ENCODE results near the gene UBE2H.

UBE2H gene

GRCh38 chr7:129925416-129926002, 27.3 kb downstream of the UBE2H start:
- Histone ChIP-seq H3K4me2 (ENCODE audit: low read length, poor library complexity, severe bottlenecking) (no peak overlapping the region), H3K23ac (ENCODE audit: low read length in 2 of 2) (no peak overlapping the region)

GRCh38 chr7:129924602-129925001, 28.2 kb downstream of the UBE2H start:
- Histone ChIP-seq H3K4me2 (ENCODE audit: low read length, poor library complexity, severe bottlenecking) (no peak overlapping the region), H3K18ac (ENCODE audit: low read depth in 1 of 2, low read length in 2 of 2) (no peak overlapping the region)

More at GRCh38 chr7:129925416-129926002, 27.3 kb downstream of the UBE2H start:
- WGBS, result 94% methylated on average over 8 of the region's 8 CpGs
- Histone ChIP-seq H3K18ac (ENCODE audit: low read depth in 1 of 2, low read length in 2 of 2) (no peak overlapping the region), H3K9me3 (ENCODE audit: control insufficient read depth, low read length) (no peaks in the 10 kb centered on the region), H4K8ac (ENCODE audit: low read length) (no peak overlapping the region), H4K91ac (ENCODE audit: low read length) (no peak overlapping the region), H3K79me1 (replicated peaks; ENCODE audit: low read length, poor library complexity, severe bottlenecking) (no peaks in the 10 kb centered on the region), H2AFZ (ENCODE audit: low read depth, low read length) (no peak overlapping the region), H3K14ac (ENCODE audit: low read length in 2 of 2) (no peak overlapping the region), H3K27ac (ENCODE audit: low read length, poor library complexity, severe bottlenecking) (peak overlapping the region; percentile 66), H3K27me3 (ENCODE audit: control insufficient read depth in 1 of 2, insufficient read depth in 1 of 2, low read length in 2 of 2) (no peaks in the 10 kb centered on the region), H2BK120ac (ENCODE audit: low read depth, low read length) (no peak overlapping the region), H2BK5ac (ENCODE audit: low read depth, low read length, poor library complexity, severe bottlenecking) (peak overlapping the region; percentile 35), H3K36me3 (ENCODE audit: control insufficient read depth in 1 of 2, insufficient read depth in 2 of 2, low read depth in 1 of 2, low read length in 2 of 2) (peaks cover 20 to 23% of the 10 kb centered on the region in 2 experiments), H3K4me1 (ENCODE audit: control insufficient read depth, insufficient read depth, low read depth, low read length) (peaks cover 12% of the 10 kb centered on the region), H3K9ac (ENCODE audit: low read length) (peak overlapping the region; percentile 81), H2AK5ac (ENCODE audit: low read length, severe bottlenecking) (no peak overlapping the region), H2BK12ac (ENCODE audit: low read length in 2 of 2) (no peak overlapping the region), H2BK15ac (ENCODE audit: low read depth, poor library complexity, severe bottlenecking) (no peak overlapping the region), H3K4me3 (ENCODE audit: insufficient read depth in 1 of 2, low read depth in 1 of 2, low read length in 2 of 2) (peak overlapping the region in 1 of 2 experiments; percentile 40), H3K4ac (ENCODE audit: low read depth in 1 of 2, low read length in 2 of 2) (no peak overlapping the region)
- DNase-seq, result peak; percentile 45

GRCh38 chr7:129923709-129924108, 29.1 kb downstream of the UBE2H start:
- 93% methylated on average over 1 of the region's 2 CpGs for WGBS
- no peak overlapping the region for H3K18ac ChIP-seq (ENCODE audit: low read depth in 1 of 2, low read length in 2 of 2)
- H2BK120ac ChIP-seq (ENCODE audit: low read depth, low read length), result no peak overlapping the region
- H3K27me3 ChIP-seq (ENCODE audit: control insufficient read depth in 1 of 2, insufficient read depth in 1 of 2, low read length in 2 of 2), result no peaks in the 10 kb centered on the region
- H2BK12ac ChIP-seq (ENCODE audit: low read length in 2 of 2), result no peak overlapping the region
- H3K4ac ChIP-seq (ENCODE audit: low read depth in 1 of 2, low read length in 2 of 2), result no peak overlapping the region
- no peak overlapping the region for H4K91ac ChIP-seq (ENCODE audit: low read length)
- no peak overlapping the region for H2AFZ ChIP-seq (ENCODE audit: low read depth, low read length)
- H3K14ac ChIP-seq (ENCODE audit: low read length in 2 of 2), result no peak overlapping the region
- no peaks in the 10 kb centered on the region for H3K79me1 ChIP-seq (replicated peaks; ENCODE audit: low read length, poor library complexity, severe bottlenecking)
- H2BK5ac ChIP-seq (ENCODE audit: low read depth, low read length, poor library complexity, severe bottlenecking), result peak overlapping the region; percentile 24
- H2AK5ac ChIP-seq (ENCODE audit: low read length, severe bottlenecking), result no peak overlapping the region
- no peak overlapping the region for H2BK15ac ChIP-seq (ENCODE audit: low read depth, poor library complexity, severe bottlenecking)
- H3K23ac ChIP-seq (ENCODE audit: low read length in 2 of 2), result no peak overlapping the region
- peak overlapping the region in 1 of 2 experiments; percentile 60 for H3K4me3 ChIP-seq (ENCODE audit: insufficient read depth in 1 of 2, low read depth in 1 of 2, low read length in 2 of 2)
- peak overlapping the region; percentile 90 for H3K27ac ChIP-seq (ENCODE audit: low read length, poor library complexity, severe bottlenecking)
- peak overlapping the region; percentile 81 for H3K9ac ChIP-seq (ENCODE audit: low read length)
- H3K4me1 ChIP-seq (ENCODE audit: control insufficient read depth, insufficient read depth, low read depth, low read length), result peaks cover 17% of the 10 kb centered on the region
- no peak overlapping the region for H4K8ac ChIP-seq (ENCODE audit: low read length)
- no peaks in the 10 kb centered on the region for H3K9me3 ChIP-seq (ENCODE audit: control insufficient read depth, low read length)
- DNase-seq, result peak; percentile 30
- peaks cover 16 to 17% of the 10 kb centered on the region in 2 experiments for H3K36me3 ChIP-seq (ENCODE audit: control insufficient read depth in 1 of 2, insufficient read depth in 2 of 2, low read depth in 1 of 2, low read length in 2 of 2)
- no peak overlapping the region for H3K4me2 ChIP-seq (ENCODE audit: low read length, poor library complexity, severe bottlenecking)

More at GRCh38 chr7:129924602-129925001, 28.2 kb downstream of the UBE2H start:
- Histone ChIP-seq H2BK5ac (ENCODE audit: low read depth, low read length, poor library complexity, severe bottlenecking) (no peak overlapping the region), H2BK120ac (ENCODE audit: low read depth, low read length) (no peak overlapping the region), H3K23ac (ENCODE audit: low read length in 2 of 2) (no peak overlapping the region), H3K4me1 (ENCODE audit: control insufficient read depth, insufficient read depth, low read depth, low read length) (peaks cover 12% of the 10 kb centered on the region), H3K4ac (ENCODE audit: low read depth in 1 of 2, low read length in 2 of 2) (no peak overlapping the region), H4K8ac (ENCODE audit: low read length) (no peak overlapping the region), H3K27me3 (ENCODE audit: control insufficient read depth in 1 of 2, insufficient read depth in 1 of 2, low read length in 2 of 2) (no peaks in the 10 kb centered on the region), H3K4me3 (ENCODE audit: insufficient read depth in 1 of 2, low read depth in 1 of 2, low read length in 2 of 2) (peak overlapping the region in 1 of 2 experiments; percentile 36), H3K36me3 (ENCODE audit: control insufficient read depth in 1 of 2, insufficient read depth in 2 of 2, low read depth in 1 of 2, low read length in 2 of 2) (peaks cover 15 to 18% of the 10 kb centered on the region in 2 experiments), H3K9ac (ENCODE audit: low read length) (peak overlapping the region; percentile 81), H2BK15ac (ENCODE audit: low read depth, poor library complexity, severe bottlenecking) (no peak overlapping the region), H3K79me1 (replicated peaks; ENCODE audit: low read length, poor library complexity, severe bottlenecking) (no peaks in the 10 kb centered on the region), H4K91ac (ENCODE audit: low read length) (no peak overlapping the region), H2BK12ac (ENCODE audit: low read length in 2 of 2) (no peak overlapping the region), H3K27ac (ENCODE audit: low read length, poor library complexity, severe bottlenecking) (peak overlapping the region; percentile 66), H3K9me3 (ENCODE audit: control insufficient read depth, low read length) (no peaks in the 10 kb centered on the region), H3K14ac (ENCODE audit: low read length in 2 of 2) (no peak overlapping the region), H2AFZ (ENCODE audit: low read depth, low read length) (no peak overlapping the region), H2AK5ac (ENCODE audit: low read length, severe bottlenecking) (no peak overlapping the region)
- no peak for DNase-seq
- WGBS, result 83% methylated on average over 3 of the region's 4 CpGs

GRCh38 chr7:129919492-129919891, 33.3 kb downstream of the UBE2H start:
- Histone ChIP-seq H3K18ac (ENCODE audit: low read depth in 1 of 2, low read length in 2 of 2) (no peak overlapping the region), H3K4me3 (ENCODE audit: insufficient read depth in 1 of 2, low read depth in 1 of 2, low read length in 2 of 2) (no peak overlapping the region), H3K27me3 (ENCODE audit: control insufficient read depth in 1 of 2, insufficient read depth in 1 of 2, low read length in 2 of 2) (no peaks in the 10 kb centered on the region), H3K23ac (ENCODE audit: low read length in 2 of 2) (no peak overlapping the region), H3K79me1 (replicated peaks; ENCODE audit: low read length, poor library complexity, severe bottlenecking) (peaks cover 3% of the 10 kb centered on the region), H2BK120ac (ENCODE audit: low read depth, low read length) (no peak overlapping the region), H2BK5ac (ENCODE audit: low read depth, low read length, poor library complexity, severe bottlenecking) (no peak overlapping the region), H3K9ac (ENCODE audit: low read length) (no peak overlapping the region), H2AK5ac (ENCODE audit: low read length, severe bottlenecking) (no peak overlapping the region), H3K36me3 (ENCODE audit: control insufficient read depth in 1 of 2, insufficient read depth in 2 of 2, low read depth in 1 of 2, low read length in 2 of 2) (peaks cover 11 to 16% of the 10 kb centered on the region in 2 experiments), H2BK12ac (ENCODE audit: low read length in 2 of 2) (no peak overlapping the region), H3K9me3 (ENCODE audit: control insufficient read depth, low read length) (no peaks in the 10 kb centered on the region), H3K14ac (ENCODE audit: low read length in 2 of 2) (no peak overlapping the region), H2BK15ac (ENCODE audit: low read depth, poor library complexity, severe bottlenecking) (no peak overlapping the region), H4K8ac (ENCODE audit: low read length) (no peak overlapping the region), H3K27ac (ENCODE audit: low read length, poor library complexity, severe bottlenecking) (no peak overlapping the region), H4K91ac (ENCODE audit: low read length) (no peak overlapping the region), H3K4ac (ENCODE audit: low read depth in 1 of 2, low read length in 2 of 2) (no peak overlapping the region), H3K4me1 (ENCODE audit: control insufficient read depth, insufficient read depth, low read depth, low read length) (peaks cover 13% of the 10 kb centered on the region), H2AFZ (ENCODE audit: low read depth, low read length) (no peak overlapping the region), H3K4me2 (ENCODE audit: low read length, poor library complexity, severe bottlenecking) (no peak overlapping the region)
- no peak for DNase-seq
- WGBS, result 96% methylated on average over 2 of the region's 2 CpGs

Data from mesenchymal stem cell (in vitro differentiated cells and primary cell).